Right lobe of liver (tissue), 4 donors: ENCODE data around the gene GLIS1.
A peak's percentile ranks its signal among the peaks of the same experiment; 100 is the strongest.

Source experiments
- CTCF ChIP-seq, 4 donors: fragments of 200-600 bp in 3 of 4; fragments of 450-650 bp in 1 of 4; IDR thresholded peaks; one replicate each; pipeline versions ENCODE4 v1.5.1 to v1.8.0; 2016 to 2022; ENCODE audit warnings: antibody characterized with exemption in 4 of 4, mild to moderate bottlenecking in 2 of 4
- POLR2A ChIP-seq: fragments of 450-650 bp; IDR thresholded peaks from one replicate; pipeline ENCODE4 v1.6.1; 2017; ENCODE audit warnings: antibody characterized with exemption, mild to moderate bottlenecking
- donor health status: DM: no; HTN: no; CAD: no.
- donor health status: DM: no; HTN: no; CAD: no.
- donor health status: DM: no; HTN: yes; CAD: no.

- peak; percentile 31 to 44 (median 34) for TF ChIP-seq CTCF (IDR thresholded peaks at IDR 0.05)
- no peak for TF ChIP-seq POLR2A
These were observed 56.8 kb downstream of the GLIS1 start for GRCh38 chr1:53681977-53682685.
